Measurements from ENCODE around the gene ZNF292.
"Not testable (repeated sequence)": the region's sequence is repeated elsewhere in the genome, so short reads cannot be mapped to it uniquely, and the experiment has no call there.

DNA sequence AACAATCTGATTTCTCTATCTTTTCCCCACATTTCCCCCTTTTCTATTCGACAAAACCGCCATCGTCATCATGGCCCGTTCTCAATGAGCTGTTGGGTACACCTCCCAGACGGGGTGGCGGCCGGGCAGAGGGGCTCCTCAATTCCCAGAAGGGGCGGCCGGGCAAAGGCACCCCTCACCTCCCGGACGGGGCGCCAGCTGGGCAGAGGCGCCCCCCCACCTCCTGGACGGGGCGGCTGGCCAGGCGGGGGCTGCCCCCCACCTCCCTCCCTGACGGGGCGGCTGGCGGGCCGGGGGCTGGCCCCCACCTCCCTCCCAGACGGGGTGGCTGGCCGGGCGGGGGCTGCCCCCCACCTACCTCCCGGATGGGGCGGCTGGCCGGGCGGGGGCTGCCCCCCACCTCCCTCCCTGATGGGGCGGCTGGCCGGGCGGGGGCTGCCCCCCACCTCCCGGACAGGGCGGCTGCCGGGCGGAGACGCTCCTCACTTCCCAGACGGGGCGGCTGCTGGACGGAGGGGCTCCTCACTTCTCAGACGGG lies 83.8 kb downstream of the ZNF292 start:
- TF ChIP-seq EZH2 (IDR thresholded peaks at IDR 0.05; ENCODE audit: borderline replicate concordance, insufficient read depth, low read depth, low read length, poor library complexity, severe bottlenecking), result not testable (repeated sequence)
- TF ChIP-seq, protein P1, sequence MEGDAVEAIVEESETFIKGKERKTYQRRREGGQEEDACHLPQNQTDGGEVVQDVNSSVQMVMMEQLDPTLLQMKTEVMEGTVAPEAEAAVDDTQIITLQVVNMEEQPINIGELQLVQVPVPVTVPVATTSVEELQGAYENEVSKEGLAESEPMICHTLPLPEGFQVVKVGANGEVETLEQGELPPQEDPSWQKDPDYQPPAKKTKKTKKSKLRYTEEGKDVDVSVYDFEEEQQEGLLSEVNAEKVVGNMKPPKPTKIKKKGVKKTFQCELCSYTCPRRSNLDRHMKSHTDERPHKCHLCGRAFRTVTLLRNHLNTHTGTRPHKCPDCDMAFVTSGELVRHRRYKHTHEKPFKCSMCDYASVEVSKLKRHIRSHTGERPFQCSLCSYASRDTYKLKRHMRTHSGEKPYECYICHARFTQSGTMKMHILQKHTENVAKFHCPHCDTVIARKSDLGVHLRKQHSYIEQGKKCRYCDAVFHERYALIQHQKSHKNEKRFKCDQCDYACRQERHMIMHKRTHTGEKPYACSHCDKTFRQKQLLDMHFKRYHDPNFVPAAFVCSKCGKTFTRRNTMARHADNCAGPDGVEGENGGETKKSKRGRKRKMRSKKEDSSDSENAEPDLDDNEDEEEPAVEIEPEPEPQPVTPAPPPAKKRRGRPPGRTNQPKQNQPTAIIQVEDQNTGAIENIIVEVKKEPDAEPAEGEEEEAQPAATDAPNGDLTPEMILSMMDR (IDR thresholded peaks at IDR 0.05), result not testable (repeated sequence)

All from B cell (primary cell).